K562 (cell line): ENCODE measurements around the gene ODAD3. TPM values are rescaled to one million over a fixed set of nuclear protein-coding genes. Genes with fewer than 3 reads are reported as not detected.
A peak's percentile ranks its signal among the peaks of the same experiment; 100 is the strongest.

Source experiments
- ATAC-seq: fragments of 200-7000 bp; cut with Tn5 transposase; 3 replicates; pipeline ENCODE4 v1.9.1; 2020; ENCODE audit warnings: moderate library complexity
- BruUV-seq: library from RNA; stranded (reverse); fragments of 400-500 nt; replicated peaks from 2 replicates; lab custom pipeline; 2021; lab: Mats Ljungman, UMichigan
- CTCF ChIA-PET: fragments of 300-600 bp; formaldehyde crosslinking; extraction: SDS; loops from one replicate; lab custom pipeline; 2021; ENCODE audit warnings: low intra/inter-chr PET ratio; lab: Yijun Ruan, JAX
- POLR2A ChIA-PET: fragments of 300-600, 350-650 bp; sonication (Branson Sonifier 250); formaldehyde crosslinking; extraction: SDS; loops from one replicate; lab custom pipeline; 2021; ENCODE audit warnings: antibody characterized with exemption, inconsistent platforms; lab: Yijun Ruan, JAX
- DNase-seq, 4 experiments: peaks; one replicate each; pipeline versions ENCODE4 v3.0.0 to v3.0.0-alpha.2; 2011 to 2018; ENCODE audit warnings: low spot score in 3 of 4, mixed read lengths in 3 of 4; ENCODE audit errors: extremely low read depth in 1 of 4
- FAIRE-seq: peaks from 2 replicates; lab custom pipeline; 2011; peaks lifted over from hg19 to GRCh38; lab: Jason Lieb, UNC
- H2AFZ ChIP-seq: 2 replicates; pipeline ENCODE4 v1.6.0; 2011; ENCODE audit warnings: low read depth, low read length, control low read depth, inconsistent platforms
- H3K27ac ChIP-seq: fragments of 200-600 bp; 3 replicates; pipeline ENCODE4 v1.8.0; 2011; ENCODE audit warnings: low read depth, mild to moderate bottlenecking, control low read depth, inconsistent platforms, low read length, moderate library complexity, mixed read lengths; ENCODE audit errors: extremely low read depth
- H3K27me3 ChIP-seq, 2 experiments: fragments of 300-600 bp in 1 of 2; 2 replicates in 1 of 2; 3 replicates in 1 of 2; pipeline versions ENCODE4 v1.6.0 to v1.8.0; 2011; ENCODE audit warnings: inconsistent platforms in 2 of 2, low read length in 2 of 2, mild to moderate bottlenecking in 1 of 2, mixed read lengths in 1 of 2, moderate library complexity in 1 of 2; ENCODE audit not compliant: control insufficient read depth in 2 of 2, insufficient read depth in 2 of 2
- H3K36me3 ChIP-seq: fragments of 300-600 bp; 3 replicates; pipeline ENCODE4 v1.8.0; 2011; ENCODE audit warnings: mild to moderate bottlenecking, low read length, inconsistent platforms; ENCODE audit not compliant: control insufficient read depth, insufficient read depth
- H3K4me1 ChIP-seq, 2 experiments: fragments of 200-600 bp in 1 of 2; replicated peaks in 1 of 2; 2 replicates in 1 of 2; 3 replicates in 1 of 2; pipeline versions ENCODE4 v1.5.1 to v1.8.0; 2011; ENCODE audit warnings: inconsistent platforms in 2 of 2, low read length in 2 of 2, mild to moderate bottlenecking in 1 of 2, mixed read lengths in 1 of 2, moderate library complexity in 1 of 2; ENCODE audit not compliant: control insufficient read depth in 2 of 2, insufficient read depth in 2 of 2
- H3K4me2 ChIP-seq: 2 replicates; pipeline ENCODE4 v1.6.1; 2011; ENCODE audit warnings: low read length, control low read depth, inconsistent platforms, mixed read lengths; ENCODE audit not compliant: insufficient read depth
- H3K4me3 ChIP-seq: fragments of 200-600 bp; sonication (generic), shearing (Covaris generic); 2 replicates; pipeline ENCODE4 v1.5.1; 2016; ENCODE audit warnings: control low read depth, inconsistent platforms
- H3K79me2 ChIP-seq: fragments of 200-600 bp; 3 replicates; pipeline ENCODE4 v1.8.0; 2011; ENCODE audit warnings: low read length, inconsistent platforms; ENCODE audit not compliant: control insufficient read depth, insufficient read depth
- H3K9ac ChIP-seq, 2 experiments: 2 replicates each; pipeline versions ENCODE4 v1.6.0 to v1.6.1; 2011; ENCODE audit warnings: low read depth in 2 of 2, low read length in 2 of 2, control low read depth in 1 of 2, inconsistent platforms in 1 of 2, mild to moderate bottlenecking in 1 of 2, mixed read lengths in 1 of 2; ENCODE audit not compliant: insufficient read depth in 1 of 2
- H3K9me1 ChIP-seq: one replicate; pipeline ENCODE4 v1.6.0; 2011; ENCODE audit warnings: inconsistent platforms, mild to moderate bottlenecking, low read length, moderate library complexity; ENCODE audit not compliant: control insufficient read depth, insufficient read depth
- H3K9me3 ChIP-seq: replicated peaks from 2 replicates; pipeline ENCODE4 v1.5.1; 2011; ENCODE audit warnings: low read depth, low read length, inconsistent platforms; ENCODE audit not compliant: control insufficient read depth, insufficient read depth
- H4K20me1 ChIP-seq: replicated peaks from 2 replicates; pipeline ENCODE4 v1.6.1; 2011; ENCODE audit warnings: low read length, inconsistent platforms, mixed read lengths; ENCODE audit not compliant: control insufficient read depth, insufficient read depth
- EP300 ChIP-seq: IDR thresholded peaks from 2 replicates; pipeline ENCODE4 v1.6.1; 2012; ENCODE audit warnings: low read length, improper control_type of control experiment
- ZBTB33 ChIP-seq: sonication (generic); formaldehyde crosslinking; IDR thresholded peaks from 2 replicates; pipeline ENCODE4 v1.8.1; 2023; ENCODE audit warnings: mild to moderate bottlenecking, missing genetic modification reagents
- WGBS: fragments of 100-300 bp; shearing (Covaris generic); methylation state at CpG from one replicate; pipeline ENCODE4 v1.1.6; 2016; ENCODE audit warnings: low coverage, mixed read lengths; ENCODE audit not compliant: insufficient coverage; ENCODE audit errors: missing lambda C conversion rate; 5-methylcytosine and 5-hydroxymethylcytosine counted together
- in situ Hi-C: fragments of 300-500 bp; cut with MboI; formaldehyde crosslinking; loops from 4 replicates; pipeline ENCODE4 v1.15.0; 2018; ENCODE audit warnings: inconsistent platforms, mixed read lengths
- intact Hi-C: fragments of 100-400 bp; cut with micrococcal nuclease; formaldehyde crosslinking; loops from 2 replicates; pipeline ENCODE4 v1.14.2; 2022
- polyA plus RNA-seq, 8 experiments: library from polyadenylated mRNA; depleted of rRNA in 4 of 8; stranded (reverse) in 5 of 8; unstranded in 3 of 8; fragments of >200 nt; fragmentation: Nextera tagmentation in 2 of 8; fragmentation: Illumina TruSeq in 1 of 8; extraction: Ambion mirVana in 2 of 8; extraction: Trizol in 1 of 8; gene quantifications; 2 replicates each; pipeline versions ENCODE4 v1.2.1 to v1.2.3, GENCODE V29; 2011 to 2014; ENCODE audit warnings: inconsistent platforms in 1 of 8, missing spikeins in 1 of 8
- total RNA-seq, 7 experiments: library from RNA; depleted of rRNA in 6 of 7; stranded (reverse); fragments of >200 nt in 6 of 7; fragmentation: Illumina TruSeq in 2 of 7; extraction: Trizol in 2 of 7; gene quantifications; 2 replicates each; pipeline versions ENCODE4 v1.2.1 to v1.2.3, GENCODE V29; 2011 to 2021; ENCODE audit warnings: low replicate concordance in 1 of 7

ODAD3 gene
- total and polyA plus RNA-seq, 9 of the 15 experiments (the other 6 are each of a cell fraction or from before 2014, with no cell fraction given) = 0.07 to 0.72 (median 0.14) TPM; not detected in 2

GRCh38 chr19:11422163-11423065 is 12.5 kb downstream of the ODAD3 start:
- H3K4me2 ChIP-seq = no peak overlapping the region
- no peak overlapping the region for H3K27ac ChIP-seq
- TF ChIP-seq EP300 (no peak), ZBTB33 (CRISPR knock-in tag) (peak; percentile 44)

More at GRCh38 chr19:11422163-11423065, 12.5 kb downstream of the ODAD3 start:
- Histone ChIP-seq H2AFZ (peak overlapping the region; percentile 56), H3K36me3 (no peaks in the 10 kb centered on the region), H3K4me3 (no peak overlapping the region), H4K20me1 (no peaks in the 10 kb centered on the region), H3K9me3 (no peaks in the 10 kb centered on the region; the same call in 1 of the 2 replicates), H3K9me1 (no peaks in the 10 kb centered on the region), H3K27me3 (peaks cover 2 to 23% of the 10 kb centered on the region in 2 experiments; a peak in 3 of 5 replicates), H3K9ac (no peak overlapping the region), H3K4me1 (peaks cover 2 to 69% of the 10 kb centered on the region in 2 experiments; a peak in 3 of 5 replicates), H3K79me2 (no peaks in the 10 kb centered on the region)
- intact Hi-C loops (no loop called here), in situ Hi-C loops (no loop called here)
- no TSS peak for BruUV-seq
- no peak for FAIRE-seq
- POLR2A ChIA-PET = interaction anchor here (0.6 to 1.2 kb wide), 5 partner anchors 47 to 345 kb away, joined by 3 to 5 read pairs (median 4); partner anchors contain the start of gene SWSAP1
- DNase-seq = peak in 2 of 4 experiments; percentile 53 to 63
- WGBS = 79% methylated on average over 30 of the region's 56 CpGs
- CTCF ChIA-PET = no interaction called here
- ATAC-seq = peak; percentile 67
